GM19043 (cell line): ENCODE measurements around the gene ACYP2.
"Not testable (repeated sequence)": the region's sequence is repeated elsewhere in the genome, so short reads cannot be mapped to it uniquely, and the experiment has no call there.

ENCODE experiments used
- ATAC-seq: cut with Tn5 transposase; IDR thresholded peaks from one replicate; pipeline ENCODE4 v1.9.1; 2021; ENCODE audit warnings: low read depth; ENCODE audit not compliant: unreplicated experiment

Gene ACYP2

DNA sequence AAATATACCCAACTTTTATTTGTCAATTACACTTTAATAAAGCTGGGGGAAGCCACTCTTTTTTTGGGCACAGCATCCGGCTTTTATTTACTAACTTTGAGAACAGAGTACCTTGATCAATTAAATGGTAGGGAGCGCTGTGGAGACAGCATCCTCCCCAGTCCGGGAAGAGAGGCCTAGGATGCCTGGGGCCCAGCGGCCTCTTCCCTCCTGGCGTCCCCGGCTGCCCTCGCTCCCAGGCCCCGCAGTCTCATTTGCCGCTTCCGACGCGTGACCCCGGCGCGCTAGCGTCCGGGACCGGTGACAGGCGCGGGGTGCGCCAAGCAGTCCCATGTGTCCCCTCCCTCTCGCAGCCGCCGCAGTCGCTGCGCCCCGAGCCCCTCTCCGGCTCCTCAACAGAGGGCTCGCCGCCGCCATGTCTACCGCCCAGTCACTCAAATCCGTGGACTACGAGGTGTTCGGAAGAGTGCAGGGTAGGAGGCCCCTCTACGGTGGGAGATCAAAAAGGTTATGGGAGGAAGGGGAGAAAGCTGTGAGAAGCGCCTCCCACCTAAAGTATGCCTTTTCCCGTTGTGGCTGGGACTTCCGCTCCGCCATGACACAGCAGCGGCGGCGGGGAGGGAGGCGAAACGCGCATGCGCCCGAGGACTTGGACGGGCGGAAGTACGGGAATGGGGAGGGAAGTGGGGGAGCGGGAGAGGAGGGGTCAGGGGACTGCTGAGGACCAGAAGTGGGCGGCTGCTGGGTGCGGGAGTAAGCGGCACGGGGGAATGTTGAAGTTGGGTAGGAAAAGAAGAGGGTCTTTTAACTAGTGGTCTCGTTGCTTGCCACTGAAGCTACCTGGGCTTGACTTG, at the start of gene ACYP2:
ACYP2 (plus strand) TSS at position 332 of the 854 bp plus-strand sequence.
- peak; percentile 85 for ATAC-seq

DNA sequence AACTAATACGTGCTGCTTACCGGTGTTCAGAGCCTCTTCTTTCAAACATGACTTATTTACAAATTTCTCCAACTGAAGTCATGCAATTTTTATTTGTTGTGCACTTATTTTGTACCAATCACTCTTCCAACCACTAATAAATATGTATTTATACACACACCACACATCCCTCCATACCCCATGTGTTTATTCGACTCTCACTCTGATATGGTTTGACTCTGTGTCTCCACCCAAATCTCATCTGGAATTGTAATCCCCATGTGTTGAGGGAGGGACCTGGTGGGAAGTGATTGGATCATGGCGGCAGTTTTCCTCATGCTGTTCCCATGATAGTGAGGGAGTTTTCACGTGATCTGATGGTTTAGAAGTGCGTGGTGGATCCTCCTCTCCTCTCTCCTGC, 49.5 kb upstream of the ACYP2 start:
- ATAC-seq, result no peak

DNA sequence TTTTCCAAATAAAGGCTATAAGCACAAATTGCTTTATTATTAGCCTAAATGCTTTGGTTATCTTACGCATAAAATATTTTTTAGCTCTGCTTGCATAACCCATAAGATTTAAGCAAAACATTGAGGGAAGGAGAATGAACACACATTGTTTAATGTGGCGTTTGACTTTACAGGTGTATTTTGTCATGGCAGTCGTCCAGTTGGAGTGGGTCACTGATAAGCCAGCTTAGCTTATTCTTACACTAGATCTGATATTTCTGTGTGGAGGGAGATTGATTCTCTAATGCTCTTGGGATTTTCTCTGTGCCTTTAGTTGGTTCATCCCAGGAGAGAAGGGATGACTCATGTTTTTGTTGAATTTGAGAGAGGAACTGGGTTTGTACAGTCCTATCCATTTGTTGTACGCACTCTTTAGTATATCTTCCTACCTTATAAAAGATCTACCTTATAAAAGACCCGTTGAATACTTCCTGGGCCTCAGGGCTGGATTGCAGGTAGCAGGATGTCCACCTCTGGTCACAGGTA, 47.5 kb upstream of the ACYP2 start:
- no peak for ATAC-seq

DNA sequence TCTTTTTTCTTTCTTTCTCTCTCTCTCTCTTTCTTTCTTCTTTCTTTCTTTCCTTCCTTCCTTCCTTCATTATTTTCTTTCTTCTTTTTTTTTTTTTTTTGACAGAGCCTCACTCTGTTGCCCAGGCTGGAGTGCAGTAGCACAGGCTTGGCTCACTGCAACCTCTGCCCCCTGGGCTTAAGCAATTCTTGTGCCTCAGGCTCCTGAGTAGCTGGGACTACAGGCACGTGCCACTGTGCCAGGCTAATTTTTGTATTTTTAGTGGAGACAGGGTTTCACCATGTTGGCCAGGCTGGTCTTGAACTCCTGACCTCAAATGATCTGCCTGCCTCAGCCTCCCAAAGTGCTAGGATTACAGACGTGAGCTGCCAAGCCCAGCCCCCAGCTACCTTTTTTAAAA, 42.9 kb upstream of the ACYP2 start:
- not testable (repeated sequence) for ATAC-seq

DNA sequence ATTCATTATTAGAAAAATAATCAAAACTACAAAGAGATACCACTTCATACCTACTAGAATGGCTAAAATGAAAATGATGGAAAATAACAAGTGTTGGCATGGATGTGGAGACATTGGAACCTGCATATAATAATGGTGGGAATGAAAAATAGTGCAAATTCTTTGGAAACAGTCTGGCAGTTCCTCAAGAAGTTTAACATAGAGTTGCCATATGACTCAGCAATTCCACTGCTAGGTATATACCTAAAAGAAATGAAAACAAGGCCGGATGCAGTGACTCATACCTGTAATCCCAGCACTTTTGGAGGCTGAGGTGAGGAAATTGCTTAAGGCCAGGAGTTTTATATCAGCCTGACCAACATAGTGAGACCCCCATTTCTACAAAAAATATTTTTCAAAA, 41.6 kb upstream of the ACYP2 start:
- no peak for ATAC-seq

DNA sequence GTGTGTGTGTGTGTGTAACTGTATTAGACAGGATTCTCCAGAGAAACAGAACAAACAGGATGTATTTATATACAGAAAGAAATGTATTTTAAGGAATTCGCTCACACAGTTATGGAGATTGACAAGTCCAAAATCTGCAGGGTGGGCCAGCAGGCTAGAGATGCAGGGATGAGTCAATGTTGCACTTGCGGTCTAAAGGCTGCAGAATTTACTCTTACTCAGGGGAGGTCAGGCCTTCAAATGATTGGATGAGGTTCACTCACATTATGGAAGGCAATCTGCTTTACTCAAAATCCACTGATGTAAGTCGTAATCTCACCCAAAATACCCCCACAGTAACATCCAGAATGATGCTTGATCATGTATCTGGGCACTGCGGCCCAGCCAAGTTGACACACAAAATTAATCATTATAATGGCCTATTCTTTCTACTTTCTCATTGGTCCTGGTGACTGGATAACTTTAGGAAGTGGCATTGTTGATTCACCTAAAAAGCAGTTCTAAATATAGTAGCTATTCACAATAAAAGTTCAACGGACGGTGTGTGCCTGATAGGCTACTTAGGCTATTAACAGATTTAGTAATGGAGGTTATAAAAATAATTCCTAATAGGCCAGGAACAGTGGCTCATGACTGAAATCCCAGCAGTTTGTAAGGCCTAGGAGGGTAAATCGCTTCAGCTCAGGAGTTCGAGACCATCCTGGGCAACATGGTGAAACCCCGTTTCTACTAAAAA, 40.6 kb upstream of the ACYP2 start:
- no peak for ATAC-seq

DNA sequence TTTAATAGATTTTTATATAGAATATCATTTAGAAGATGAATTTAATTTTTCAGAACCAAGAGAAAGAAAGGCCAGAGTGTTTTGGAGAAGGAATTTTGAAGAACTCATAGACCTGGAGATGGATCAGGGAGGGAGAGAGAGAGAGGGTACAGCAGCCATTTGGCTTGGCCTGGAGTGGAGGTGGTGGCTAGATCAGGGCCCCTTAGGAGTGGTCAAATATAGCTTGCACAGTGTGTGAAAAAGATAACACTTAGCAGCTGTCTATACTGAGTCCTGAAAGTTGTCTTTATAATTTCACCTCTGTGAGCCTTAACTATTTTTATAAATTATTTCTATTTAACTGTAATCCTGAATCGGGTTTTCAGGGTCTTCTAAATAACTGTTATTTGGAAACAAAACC, 38.8 kb upstream of the ACYP2 start:
- no peak for ATAC-seq

DNA sequence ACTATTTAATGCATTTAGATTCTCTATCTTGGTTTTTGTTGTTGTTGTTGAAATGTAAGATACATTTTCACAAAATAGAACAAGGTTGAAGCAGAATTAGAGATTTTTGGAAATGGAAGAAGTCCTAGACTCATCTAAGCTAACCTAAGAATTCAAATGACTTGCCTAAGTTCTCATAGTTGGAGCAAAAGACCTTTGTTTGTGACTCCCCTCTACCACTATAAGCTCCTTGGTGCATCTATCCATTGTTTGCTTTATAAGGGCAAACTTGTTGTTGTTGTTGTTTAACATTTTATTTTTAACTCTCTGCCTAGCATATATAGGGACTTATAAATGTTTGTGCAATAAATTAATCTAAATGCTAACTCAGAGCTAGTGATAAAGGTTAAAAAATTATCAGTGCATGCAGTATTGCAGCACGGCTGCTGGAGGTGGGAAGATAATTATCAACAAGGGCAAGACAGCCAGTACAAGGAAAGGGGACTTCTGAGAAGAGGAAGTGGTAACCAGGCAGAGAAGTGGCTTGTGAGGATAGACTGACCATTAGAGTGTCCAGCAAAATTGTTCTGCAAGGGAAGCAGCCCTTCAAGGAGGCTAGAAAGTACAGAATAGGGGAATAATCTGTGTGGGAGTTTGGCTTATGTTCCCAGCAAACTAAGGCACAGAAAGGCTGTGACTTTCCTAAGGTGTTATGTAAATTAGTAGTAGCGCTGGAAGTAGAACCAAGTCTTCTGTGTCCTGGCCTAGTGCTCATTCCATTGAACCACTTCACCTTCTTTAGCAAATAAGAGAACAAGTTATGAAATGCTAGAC, 38.1 kb upstream of the ACYP2 start:
- ATAC-seq, result no peak

DNA sequence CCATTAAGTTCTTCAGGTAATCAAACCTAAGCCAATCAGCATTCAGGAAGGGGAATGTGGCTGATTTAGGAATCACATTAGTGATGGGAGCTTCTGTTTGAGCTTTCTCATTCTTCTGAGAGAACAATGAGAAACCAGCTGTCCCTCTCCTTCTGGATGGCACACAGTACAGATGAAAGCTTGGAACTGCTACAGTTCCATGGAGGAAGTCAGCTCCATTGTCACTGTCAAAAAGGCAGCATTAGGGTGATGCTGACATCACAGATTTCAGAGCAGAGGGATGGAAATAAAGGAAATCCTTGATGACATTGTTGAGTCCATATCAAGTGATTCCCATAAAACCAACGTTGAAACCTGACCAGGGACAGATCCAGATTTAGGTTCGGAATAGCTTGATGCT, 36.1 kb upstream of the ACYP2 start:
- no peak for ATAC-seq

DNA sequence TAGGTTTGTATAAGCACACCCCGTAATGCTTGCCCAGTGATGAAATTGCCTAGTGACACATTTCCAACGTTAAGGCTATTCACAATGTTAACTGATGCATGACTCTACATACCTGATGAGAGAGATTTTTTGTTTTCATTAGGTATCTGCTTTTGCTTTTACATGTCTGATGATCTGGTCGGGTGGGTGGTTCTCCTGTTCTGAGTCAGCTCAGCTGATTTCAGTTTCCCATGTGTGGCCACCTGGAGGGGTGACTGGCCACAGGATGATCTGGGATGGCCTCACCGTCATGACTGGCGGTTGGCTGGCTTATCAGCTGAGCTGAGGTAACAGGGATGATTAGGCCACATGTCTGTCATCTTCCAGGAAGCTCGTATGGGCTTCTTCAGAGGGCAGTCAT, 33.8 kb upstream of the ACYP2 start:
- peak; percentile 94 for ATAC-seq

DNA sequence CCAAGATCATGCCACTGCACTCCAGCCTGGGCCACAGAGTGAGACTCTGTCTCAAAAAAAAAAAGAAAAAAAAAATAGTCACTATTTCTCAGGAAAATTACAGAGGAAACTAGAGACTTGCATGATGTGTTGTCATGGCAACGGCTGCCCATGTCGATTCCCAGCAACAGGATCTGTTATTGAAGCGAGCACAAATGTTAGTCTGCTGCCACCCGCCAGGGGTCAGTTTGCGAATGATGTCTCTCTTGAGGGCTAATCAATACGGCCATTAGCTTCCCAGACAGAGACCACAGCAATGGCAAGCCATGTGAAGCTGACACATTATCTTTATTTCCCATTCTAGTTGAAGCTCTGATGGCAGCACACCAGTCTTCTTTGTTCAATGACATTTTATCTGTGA, 32.4 kb upstream of the ACYP2 start:
- ATAC-seq, result no peak

DNA sequence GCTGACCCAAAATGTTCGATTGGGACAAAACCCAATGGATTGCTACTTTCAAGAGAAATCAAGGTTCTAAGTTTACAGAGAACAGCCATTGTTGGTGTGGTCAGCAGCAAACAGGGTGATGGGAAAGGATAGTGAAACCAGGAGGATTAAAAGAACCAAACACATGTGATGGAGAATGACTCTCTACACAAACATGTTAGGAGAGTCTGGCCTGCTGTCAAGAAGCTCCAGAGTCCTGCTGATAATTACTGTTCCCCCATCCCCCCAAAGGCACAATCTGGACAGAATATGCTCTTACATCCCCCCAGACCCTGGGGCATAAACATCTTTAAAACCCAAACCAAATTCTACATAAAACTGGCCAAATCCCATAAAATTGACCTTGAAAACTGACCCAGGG, 32.0 kb upstream of the ACYP2 start:
- no peak for ATAC-seq

DNA sequence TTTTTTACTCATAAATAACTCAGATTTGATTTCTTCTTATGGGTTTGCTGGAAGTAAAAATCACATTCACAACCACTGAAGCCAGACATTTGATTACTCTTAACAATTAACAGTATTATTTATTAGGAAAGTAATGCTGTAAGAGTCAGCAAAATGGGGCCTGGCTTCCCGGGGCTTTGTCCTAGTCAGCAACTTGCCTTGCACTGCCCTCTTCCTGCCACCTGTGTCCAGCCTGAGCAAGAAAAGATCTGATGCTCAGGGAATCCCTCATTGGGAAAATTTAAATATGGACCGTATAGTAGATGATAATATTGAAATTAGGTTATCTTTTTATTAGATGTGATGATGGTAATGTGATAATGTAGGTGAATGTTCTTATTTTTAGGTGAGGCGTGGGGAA, 30.8 kb upstream of the ACYP2 start:
- ATAC-seq, result no peak

DNA sequence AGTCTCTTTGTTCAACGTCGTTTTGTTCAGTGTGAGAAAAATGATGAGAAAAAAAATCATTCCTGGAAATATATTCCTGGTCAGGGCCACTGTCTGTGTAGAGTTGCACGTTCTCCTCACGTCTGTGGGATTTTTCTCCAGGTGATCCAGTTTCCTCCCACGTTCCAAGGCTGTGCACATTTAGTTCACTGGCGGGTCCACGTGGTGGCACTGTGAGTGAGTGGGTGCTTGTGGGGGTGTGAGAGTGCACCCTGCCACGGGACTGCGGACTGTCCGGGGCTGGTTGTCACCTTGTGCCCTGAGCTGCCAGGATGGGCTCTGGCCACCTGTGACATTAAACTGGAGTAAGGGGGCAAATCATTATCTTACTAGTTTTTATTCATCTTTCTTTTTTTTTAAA, 30.3 kb upstream of the ACYP2 start:
- no peak for ATAC-seq

DNA sequence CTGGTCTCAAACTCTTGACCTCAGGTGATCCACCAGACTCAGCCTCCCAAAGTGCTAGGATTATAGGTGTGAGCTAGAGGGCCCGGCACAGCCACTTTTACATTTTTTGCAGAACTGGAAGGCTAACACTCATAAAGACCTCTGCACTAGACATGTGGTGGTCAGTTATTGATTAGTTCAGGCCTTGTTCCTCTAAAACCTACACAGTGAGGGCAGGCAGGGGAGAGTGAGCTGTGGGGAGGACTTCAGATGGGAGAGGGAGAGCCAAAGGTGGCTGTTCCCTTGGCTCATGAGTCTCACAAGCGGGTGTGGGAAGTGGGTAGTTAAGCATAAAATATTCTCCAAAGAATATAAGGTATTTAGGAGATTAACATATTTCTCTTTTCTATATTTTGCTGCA, 29.3 kb upstream of the ACYP2 start:
- ATAC-seq, result no peak

DNA sequence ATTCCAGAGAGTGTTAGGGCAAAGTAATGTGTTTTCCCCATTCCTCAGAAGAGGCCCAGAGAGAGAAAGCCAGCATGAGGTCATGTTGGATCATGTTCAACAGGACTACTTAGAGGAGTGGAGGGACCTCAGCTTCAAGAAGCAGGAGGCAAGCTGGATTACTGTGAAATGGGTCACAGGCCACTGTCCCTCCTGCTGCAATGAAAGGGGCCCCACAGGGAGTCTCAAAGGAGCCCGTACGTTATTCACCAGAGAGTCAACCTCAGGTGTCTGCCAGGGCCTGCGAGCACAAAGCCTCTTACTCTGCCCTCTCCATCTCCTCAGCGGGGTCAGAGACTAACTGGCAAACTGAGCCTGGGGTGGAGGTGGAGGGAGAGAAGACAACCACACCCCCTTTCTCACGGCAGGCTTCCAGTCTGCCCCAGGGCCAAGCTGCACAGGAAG, 27.2 kb upstream of the ACYP2 start:
- ATAC-seq, result no peak

DNA sequence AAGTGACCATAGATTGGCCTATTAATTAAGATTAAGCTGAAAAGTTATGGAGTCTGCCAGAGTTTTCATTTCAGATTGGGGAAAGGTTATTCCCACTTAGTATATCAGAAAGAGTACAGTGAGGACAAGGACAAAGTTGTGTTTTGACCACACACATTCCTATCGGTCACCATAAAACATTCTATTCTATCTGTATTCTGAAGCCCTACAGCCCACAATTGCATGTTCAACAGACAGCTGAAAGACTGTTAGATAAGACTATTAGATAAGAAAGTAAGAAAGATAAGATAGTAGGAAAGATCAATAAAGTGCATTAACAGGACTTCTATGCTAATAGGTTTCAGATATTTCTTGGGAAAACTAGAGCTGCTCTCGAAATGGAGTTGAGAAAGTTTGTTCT, 26.7 kb upstream of the ACYP2 start:
- no peak for ATAC-seq

DNA sequence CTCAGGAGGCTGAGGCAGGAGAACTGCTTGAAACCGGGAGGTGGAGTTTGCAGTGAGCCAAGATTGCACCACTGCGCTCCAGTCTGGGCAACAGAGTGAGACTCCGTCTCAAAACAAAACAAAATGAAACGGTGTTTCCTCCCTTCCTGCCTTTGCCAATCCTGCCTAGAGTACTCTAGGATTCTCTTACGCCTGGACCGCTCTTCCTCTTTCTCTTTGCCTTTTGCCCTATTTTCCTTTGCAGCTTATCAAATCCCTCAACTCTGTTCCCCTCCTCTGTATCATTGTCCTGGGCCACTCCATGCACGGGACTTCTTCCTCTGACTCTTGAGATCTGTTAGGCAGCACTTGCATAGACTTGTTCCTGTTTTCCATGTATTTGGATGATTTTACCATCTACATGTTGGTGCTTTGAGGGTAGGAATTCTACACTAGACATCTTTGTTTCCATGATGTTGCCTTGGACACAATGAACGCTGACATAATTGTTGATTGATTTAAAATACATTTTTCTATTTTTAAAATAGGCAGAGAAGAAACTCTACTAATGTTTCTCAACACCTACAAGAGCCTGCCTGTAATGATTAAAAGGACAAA, 24.8 kb upstream of the ACYP2 start:
- ATAC-seq, result no peak

DNA sequence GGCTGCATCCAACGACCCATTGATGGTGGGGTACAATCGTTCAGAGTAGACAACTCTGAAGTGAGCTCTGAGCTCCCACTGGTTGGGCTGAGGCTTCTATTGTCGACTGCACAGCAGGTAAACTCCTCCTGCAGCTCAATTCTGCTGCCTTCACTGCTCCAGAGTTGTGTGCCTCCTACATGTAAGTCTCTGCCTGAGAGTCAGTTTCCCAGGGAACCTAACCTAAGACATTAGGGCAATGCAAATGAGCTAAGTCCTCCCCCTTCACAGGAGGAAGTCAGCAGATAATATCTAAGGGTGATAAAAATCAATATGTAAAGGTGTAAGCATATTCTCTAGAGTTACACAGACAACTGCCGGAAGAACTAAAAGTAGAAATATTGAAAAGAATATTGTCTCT, 22.5 kb upstream of the ACYP2 start:
- peak; percentile 54 for ATAC-seq

DNA sequence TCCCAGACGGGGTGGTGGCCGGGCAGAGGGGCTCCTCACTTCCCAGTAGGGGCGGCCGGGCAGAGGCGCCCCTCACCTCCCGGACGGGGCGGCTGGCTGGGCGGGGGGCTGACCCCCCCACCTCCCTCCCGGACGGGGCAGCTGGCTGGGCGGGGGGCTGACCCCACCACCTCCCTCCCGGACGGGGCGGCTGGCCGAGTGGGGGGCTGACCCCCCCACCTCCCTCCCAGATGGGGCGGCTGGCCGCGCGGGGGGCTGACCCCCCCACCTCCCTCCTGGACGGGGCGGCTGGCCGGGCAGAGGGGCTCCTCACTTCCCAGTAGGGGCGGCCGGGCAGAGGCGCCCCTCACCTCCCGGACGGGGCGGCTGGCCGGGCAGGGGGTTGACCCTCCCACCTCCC, 20.0 kb upstream of the ACYP2 start:
- ATAC-seq, result not testable (repeated sequence)
